Hepatocyte (in vitro differentiated cells): Measurements from ENCODE around the gene GALNT17. TPM values are rescaled to one million over a fixed set of nuclear protein-coding genes. Genes with fewer than 3 reads are reported as not detected.

Source experiments
- DNase-seq: peaks from one replicate; pipeline ENCODE4 v3.0.0-alpha.2; 2016; ENCODE audit warnings: low spot score
- H2AFZ ChIP-seq: fragments of 200-600 bp; sonication (generic); 2 replicates; pipeline ENCODE4 v1.6.0; 2016; ENCODE audit warnings: antibody characterized with exemption, mild to moderate bottlenecking
- H3K27ac ChIP-seq: fragments of 200-600 bp; sonication (generic); 2 replicates; pipeline ENCODE4 v1.5.1; 2016; ENCODE audit warnings: mild to moderate bottlenecking
- H3K27me3 ChIP-seq: fragments of 200-600 bp; sonication (generic); 2 replicates; pipeline ENCODE4 v1.6.1; 2016
- H3K36me3 ChIP-seq: fragments of 200-600 bp; sonication (generic); replicated peaks from 2 replicates; pipeline ENCODE4 v1.5.1; 2016; ENCODE audit warnings: low read depth; ENCODE audit not compliant: insufficient read depth
- H3K4me1 ChIP-seq: fragments of 200-600 bp; sonication (generic); 2 replicates; pipeline ENCODE4 v1.5.1; 2016; ENCODE audit warnings: mild to moderate bottlenecking, moderate library complexity; ENCODE audit not compliant: insufficient read depth
- H3K4me2 ChIP-seq: fragments of 200-600 bp; sonication (generic); 2 replicates; pipeline ENCODE4 v1.6.0; 2016
- H3K4me3 ChIP-seq: fragments of 200-600 bp; sonication (generic); 2 replicates; pipeline ENCODE4 v1.5.1; 2016; ENCODE audit warnings: mild to moderate bottlenecking
- H3K79me2 ChIP-seq: fragments of 200-600 bp; sonication (generic); 2 replicates; pipeline ENCODE4 v1.6.0; 2017; ENCODE audit warnings: mild to moderate bottlenecking
- H3K9me2 ChIP-seq: fragments of 200-600 bp; sonication (generic); replicated peaks from 2 replicates; pipeline ENCODE4 v1.6.0; 2017; ENCODE audit warnings: mild to moderate bottlenecking; ENCODE audit not compliant: insufficient read depth
- H3K9me3 ChIP-seq: fragments of 200-600 bp; sonication (generic); 2 replicates; pipeline ENCODE4 v1.5.1; 2016; ENCODE audit warnings: low read depth, mild to moderate bottlenecking
- H4K20me1 ChIP-seq: fragments of 200-600 bp; sonication (generic); 2 replicates; pipeline ENCODE4 v1.6.0; 2016; ENCODE audit warnings: mild to moderate bottlenecking; ENCODE audit not compliant: insufficient read depth, poor library complexity, severe bottlenecking
- EZH2 ChIP-seq: fragments of 200-600 bp; sonication (generic); IDR thresholded peaks from 2 replicates; pipeline ENCODE4 v1.6.1; 2016; ENCODE audit warnings: antibody characterized with exemption, mild to moderate bottlenecking, borderline replicate concordance
- EZH2phosphoT487 ChIP-seq: fragments of 200-600 bp; sonication (generic); IDR thresholded peaks from one replicate; pipeline ENCODE4 v1.6.1; 2018; ENCODE audit warnings: antibody characterized with exemption, mild to moderate bottlenecking, low read depth, moderate library complexity; ENCODE audit not compliant: unreplicated experiment, severe bottlenecking
- WGBS: methylation state at CpG from one replicate; pipeline ENCODE4 v1.1.6; 2016; ENCODE audit warnings: low lambda C conversion rate; ENCODE audit errors: missing lambda C conversion rate; 5-methylcytosine and 5-hydroxymethylcytosine counted together
- polyA plus RNA-seq: library from polyadenylated mRNA; unstranded; fragments of >200 nt; fragmentation: Nextera tagmentation; extraction: Ambion mirVana; gene quantifications from 2 replicates; pipeline ENCODE4 v1.2.1, GENCODE V29; 2016
- total RNA-seq: library from RNA; depleted of rRNA; stranded (reverse); fragments of >200 nt; gene quantifications from 2 replicates; pipeline ENCODE4 v1.2.3, GENCODE V29; 2014
- TF ChIP-seq, protein P1 (sequence below): fragments of 200-600 bp; sonication (generic); IDR thresholded peaks from 2 replicates; pipeline ENCODE4 v1.5.1; 2016; ENCODE audit warnings: antibody characterized with exemption, mild to moderate bottlenecking; ENCODE audit not compliant: poor library complexity

Gene GALNT17
- total and polyA plus RNA-seq, 2 experiments from 2014 or later = 4.3 to 8.1 TPM

DNA sequence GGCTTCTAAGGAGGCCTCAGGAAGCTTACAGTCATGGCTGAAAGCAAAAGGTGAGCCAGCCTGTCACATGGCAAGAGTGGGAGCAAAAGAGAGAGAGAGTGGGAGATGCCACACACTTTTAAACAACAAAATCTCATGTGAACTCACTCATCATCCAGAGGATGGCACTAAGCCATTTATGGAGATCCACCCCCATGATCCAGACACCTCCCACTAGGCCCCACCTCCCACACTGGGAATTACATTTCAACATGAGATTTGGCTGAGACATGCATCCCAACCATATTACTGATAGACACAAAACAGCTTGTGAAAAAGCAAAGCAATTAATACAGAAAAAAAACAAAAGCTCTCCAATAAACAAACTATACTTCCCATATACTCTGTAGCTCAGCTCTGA is 210.3 kb downstream of the GALNT17 start:
- no peaks in the 10 kb centered on the region for H3K4me1 ChIP-seq
- no peak overlapping the region for H3K4me2 ChIP-seq
- H3K36me3 ChIP-seq = no peaks in the 10 kb centered on the region
- no peaks in the 10 kb centered on the region for H4K20me1 ChIP-seq
- H3K27ac ChIP-seq = no peak overlapping the region
- H3K79me2 ChIP-seq = no peaks in the 10 kb centered on the region
- no peaks in the 10 kb centered on the region for H3K9me3 ChIP-seq
- DNase-seq = no peak
- TF ChIP-seq EZH2 (no peak), EZH2phosphoT487 (no peak)
- TF ChIP-seq, protein P1, sequence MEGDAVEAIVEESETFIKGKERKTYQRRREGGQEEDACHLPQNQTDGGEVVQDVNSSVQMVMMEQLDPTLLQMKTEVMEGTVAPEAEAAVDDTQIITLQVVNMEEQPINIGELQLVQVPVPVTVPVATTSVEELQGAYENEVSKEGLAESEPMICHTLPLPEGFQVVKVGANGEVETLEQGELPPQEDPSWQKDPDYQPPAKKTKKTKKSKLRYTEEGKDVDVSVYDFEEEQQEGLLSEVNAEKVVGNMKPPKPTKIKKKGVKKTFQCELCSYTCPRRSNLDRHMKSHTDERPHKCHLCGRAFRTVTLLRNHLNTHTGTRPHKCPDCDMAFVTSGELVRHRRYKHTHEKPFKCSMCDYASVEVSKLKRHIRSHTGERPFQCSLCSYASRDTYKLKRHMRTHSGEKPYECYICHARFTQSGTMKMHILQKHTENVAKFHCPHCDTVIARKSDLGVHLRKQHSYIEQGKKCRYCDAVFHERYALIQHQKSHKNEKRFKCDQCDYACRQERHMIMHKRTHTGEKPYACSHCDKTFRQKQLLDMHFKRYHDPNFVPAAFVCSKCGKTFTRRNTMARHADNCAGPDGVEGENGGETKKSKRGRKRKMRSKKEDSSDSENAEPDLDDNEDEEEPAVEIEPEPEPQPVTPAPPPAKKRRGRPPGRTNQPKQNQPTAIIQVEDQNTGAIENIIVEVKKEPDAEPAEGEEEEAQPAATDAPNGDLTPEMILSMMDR = no peak
- no peaks in the 10 kb centered on the region for H3K9me2 ChIP-seq
- H3K27me3 ChIP-seq = no peaks in the 10 kb centered on the region
- H3K4me3 ChIP-seq = no peak overlapping the region
- no peak overlapping the region for H2AFZ ChIP-seq

DNA sequence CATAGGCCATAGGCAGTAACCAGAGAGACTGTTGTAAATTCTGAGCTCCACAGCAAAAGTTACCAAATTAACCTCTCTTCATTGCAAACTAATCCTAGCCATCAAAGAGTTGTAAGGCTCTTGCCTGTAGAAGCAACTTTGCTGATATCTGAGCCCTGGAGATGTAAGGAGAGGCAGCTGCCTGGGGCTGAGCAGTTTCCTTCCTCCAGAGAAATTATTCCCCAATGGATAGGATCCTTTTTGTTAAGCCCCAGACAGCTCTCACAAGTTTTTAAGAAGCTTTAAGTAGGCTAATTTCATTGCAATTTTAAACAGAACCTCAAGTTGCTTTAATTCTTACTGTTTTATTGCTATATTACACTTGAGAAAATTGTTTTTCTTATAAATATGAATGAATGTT is 211.1 kb downstream of the GALNT17 start:
- no peaks in the 10 kb centered on the region for H3K9me2 ChIP-seq
- no peak for TF ChIP-seq EZH2
- no peak for TF ChIP-seq EZH2phosphoT487
- TF ChIP-seq, protein P1 = no peak
- no peaks in the 10 kb centered on the region for H3K27me3 ChIP-seq
- H3K4me1 ChIP-seq = no peaks in the 10 kb centered on the region
- no peak overlapping the region for H3K4me3 ChIP-seq
- no peak for DNase-seq
- no peak overlapping the region for H2AFZ ChIP-seq
- H3K9me3 ChIP-seq = no peaks in the 10 kb centered on the region
- H3K27ac ChIP-seq = no peak overlapping the region
- no peak overlapping the region for H3K4me2 ChIP-seq
- no peaks in the 10 kb centered on the region for H3K79me2 ChIP-seq
- no peaks in the 10 kb centered on the region for H3K36me3 ChIP-seq
- H4K20me1 ChIP-seq = no peaks in the 10 kb centered on the region

DNA sequence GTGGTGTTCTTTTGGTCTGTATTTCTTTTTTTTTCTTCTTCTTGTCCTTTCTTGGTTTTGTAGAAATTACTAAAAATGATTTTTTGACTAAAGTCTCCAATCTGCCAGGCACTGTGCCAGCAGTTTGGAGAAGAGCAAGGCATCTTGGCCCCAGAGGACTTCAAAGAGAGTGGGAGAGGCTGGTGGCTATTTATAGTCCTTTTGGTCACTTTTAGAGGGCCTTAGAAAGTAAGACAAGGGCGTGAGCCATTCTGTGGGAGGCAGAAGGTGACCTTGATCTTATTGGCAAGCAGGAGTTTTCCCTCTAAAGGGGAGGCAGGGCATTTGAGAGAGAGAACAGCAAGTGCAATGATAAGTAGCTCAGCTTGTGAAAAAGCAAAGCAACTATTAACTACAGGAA is 211.9 kb downstream of the GALNT17 start:
- no peak for TF ChIP-seq EZH2
- TF ChIP-seq, protein P1 = no peak
- no peak for TF ChIP-seq EZH2phosphoT487
- Histone ChIP-seq H2AFZ (no peak overlapping the region), H3K36me3 (no peaks in the 10 kb centered on the region), H3K27ac (no peak overlapping the region), H3K9me2 (no peaks in the 10 kb centered on the region), H3K4me2 (no peak overlapping the region), H3K9me3 (no peaks in the 10 kb centered on the region), H3K4me3 (no peak overlapping the region), H4K20me1 (no peaks in the 10 kb centered on the region), H3K79me2 (no peaks in the 10 kb centered on the region), H3K4me1 (peaks cover 7% of the 10 kb centered on the region), H3K27me3 (no peaks in the 10 kb centered on the region)
- DNase-seq = no peak
- WGBS = 75% methylated on average over 1 of the region's 1 CpG
